DND-41 (cell line): ENCODE measurements around the gene TRPM5.
A peak's percentile ranks its signal among the peaks of the same experiment; 100 is the strongest.

Experiments
- ATAC-seq: fragments of 200-7000 bp; cut with Tn5 transposase; 3 replicates; pipeline ENCODE4 v1.9.1; 2021; ENCODE audit warnings: low read depth; ENCODE audit not compliant: insufficient read depth
- DNase-seq: peaks from one replicate; pipeline ENCODE4 v3.0.0-alpha.2; 2020
- H2AFZ ChIP-seq: 2 replicates; pipeline ENCODE4 v1.6.0; 2012; ENCODE audit warnings: low read depth, low read length
- H3K27ac ChIP-seq: 2 replicates; pipeline ENCODE4 v1.5.1; 2012; ENCODE audit warnings: low read length, inconsistent platforms
- H3K27me3 ChIP-seq: fragments of 200-600 bp; sonication (generic); 2 replicates; pipeline ENCODE4 v1.6.0; 2012; ENCODE audit warnings: low read length, mild to moderate bottlenecking, inconsistent platforms; ENCODE audit not compliant: insufficient read depth, poor library complexity
- H3K36me3 ChIP-seq: 2 replicates; pipeline ENCODE4 v1.5.1; 2012; ENCODE audit warnings: low read length, inconsistent platforms; ENCODE audit not compliant: insufficient read depth
- H3K4me1 ChIP-seq: 2 replicates; pipeline ENCODE4 v1.5.1; 2012; ENCODE audit warnings: mild to moderate bottlenecking, low read length; ENCODE audit not compliant: insufficient read depth
- H3K4me2 ChIP-seq: 2 replicates; pipeline ENCODE4 v1.6.0; 2012; ENCODE audit warnings: mild to moderate bottlenecking, moderate library complexity, low read length, inconsistent platforms; ENCODE audit not compliant: insufficient read depth
- H3K4me3 ChIP-seq, 2 experiments: fragments of 200-600 bp in 1 of 2; shearing (Covaris generic) in 1 of 2; 2 replicates each; pipeline ENCODE4 v1.5.1; 2012 to 2016; ENCODE audit warnings: inconsistent platforms in 2 of 2, low read length in 2 of 2, mild to moderate bottlenecking in 2 of 2, low read depth in 1 of 2, moderate library complexity in 1 of 2
- H3K79me2 ChIP-seq: 2 replicates; pipeline ENCODE4 v1.6.0; 2012; ENCODE audit warnings: low read length, inconsistent platforms; ENCODE audit not compliant: insufficient read depth
- H3K9ac ChIP-seq: 2 replicates; pipeline ENCODE4 v1.6.0; 2012; ENCODE audit warnings: low read depth, mild to moderate bottlenecking, inconsistent platforms, low read length, moderate library complexity
- H3K9me3 ChIP-seq: 2 replicates; pipeline ENCODE4 v1.5.1; 2012; ENCODE audit warnings: low read length, moderate library complexity, mild to moderate bottlenecking, inconsistent platforms; ENCODE audit not compliant: insufficient read depth, severe bottlenecking
- H4K20me1 ChIP-seq: 2 replicates; pipeline ENCODE4 v1.6.0; 2012; ENCODE audit warnings: low read length; ENCODE audit not compliant: insufficient read depth
- CTCF ChIP-seq: IDR thresholded peaks from 2 replicates; pipeline ENCODE4 v1.5.1; 2012; ENCODE audit warnings: borderline replicate concordance, low read length, moderate library complexity, mild to moderate bottlenecking; ENCODE audit not compliant: poor library complexity, severe bottlenecking; ENCODE audit errors: extremely low read depth
- EZH2 ChIP-seq: IDR thresholded peaks from 3 replicates; pipeline ENCODE4 v1.6.1; 2012; ENCODE audit warnings: borderline replicate concordance, low read depth, mild to moderate bottlenecking, moderate library complexity, low read length, inconsistent platforms; ENCODE audit not compliant: severe bottlenecking

Gene TRPM5

GRCh38 chr11:2466869-2467694, 22.8 kb upstream of the TRPM5 start:
- peaks cover 14% of the 10 kb centered on the region for H3K4me1 ChIP-seq
- TF ChIP-seq EZH2: no peak
- TF ChIP-seq CTCF: no peak
- H3K4me3 ChIP-seq: no peak overlapping the region
- no peaks in the 10 kb centered on the region for H3K9me3 ChIP-seq
- no peaks in the 10 kb centered on the region for H3K36me3 ChIP-seq
- no peak overlapping the region for H3K9ac ChIP-seq
- no peak overlapping the region for H3K4me2 ChIP-seq
- H3K79me2 ChIP-seq: no peaks in the 10 kb centered on the region
- peak; percentile 76 for DNase-seq
- H4K20me1 ChIP-seq: peaks cover 40% of the 10 kb centered on the region
- H3K27me3 ChIP-seq: peaks cover 6% of the 10 kb centered on the region
- ATAC-seq: peak; percentile 100
- no peak overlapping the region for H3K27ac ChIP-seq
- no peak overlapping the region for H2AFZ ChIP-seq

- DNase-seq (no peak), ATAC-seq (no peak)
- H4K20me1 ChIP-seq: peaks cover 33% of the 10 kb centered on the region
- H3K79me2 ChIP-seq: no peaks in the 10 kb centered on the region
- H3K4me3 ChIP-seq: no peak overlapping the region
- H3K27ac ChIP-seq: no peak overlapping the region
- no peaks in the 10 kb centered on the region for H3K36me3 ChIP-seq
- no peaks in the 10 kb centered on the region for H3K9me3 ChIP-seq
- H2AFZ ChIP-seq: no peak overlapping the region
- TF ChIP-seq CTCF (no peak), EZH2 (no peak)
- H3K4me1 ChIP-seq: peaks cover 14% of the 10 kb centered on the region
- H3K27me3 ChIP-seq: peaks cover 6% of the 10 kb centered on the region
- H3K4me2 ChIP-seq: no peak overlapping the region
- H3K9ac ChIP-seq: no peak overlapping the region
These were observed 21.9 kb upstream of the TRPM5 start for GRCh38 chr11:2466069-2466801.

- DNase-seq: no peak
- H3K4me3 ChIP-seq: no peak overlapping the region
- H2AFZ ChIP-seq: no peak overlapping the region
- H3K27ac ChIP-seq: no peak overlapping the region
- H3K9me3 ChIP-seq: no peaks in the 10 kb centered on the region
- H3K79me2 ChIP-seq: no peaks in the 10 kb centered on the region
- ATAC-seq: no peak
- peaks cover 14% of the 10 kb centered on the region for H3K4me1 ChIP-seq
- H3K27me3 ChIP-seq: peaks cover 6% of the 10 kb centered on the region
- no peak overlapping the region for H3K9ac ChIP-seq
- H3K4me2 ChIP-seq: no peak overlapping the region
- peaks cover 33% of the 10 kb centered on the region for H4K20me1 ChIP-seq
- H3K36me3 ChIP-seq: no peaks in the 10 kb centered on the region
- no peak for TF ChIP-seq CTCF
- TF ChIP-seq EZH2: no peak
These were observed 21.1 kb upstream of the TRPM5 start for GRCh38 chr11:2465202-2466068.
